Fibroblast of the aortic adventitia (primary cell): ENCODE results near the gene MAGI3. TPM values are rescaled to one million over a fixed set of nuclear protein-coding genes. Genes with fewer than 3 reads are reported as not detected.

Experiments used
- DNase-seq: peaks from one replicate; pipeline ENCODE4 v3.0.0-alpha.2; 2010; ENCODE audit warnings: low read depth
- H3K4me3 ChIP-seq: 2 replicates; pipeline ENCODE4 v1.5.1; 2011; ENCODE audit warnings: low read depth, mild to moderate bottlenecking, control low read depth, low read length, moderate library complexity
- total RNA-seq: library from RNA; depleted of rRNA; stranded (reverse); fragments of >200 nt; gene quantifications from 2 replicates; pipeline ENCODE4 v1.2.3, GENCODE V29; 2012; ENCODE audit warnings: low replicate concordance
- TF ChIP-seq, protein P1 (sequence below): IDR thresholded peaks from 2 replicates; pipeline ENCODE4 v1.5.1; 2011; ENCODE audit warnings: mild to moderate bottlenecking, low read length, control low read depth, inconsistent platforms; ENCODE audit not compliant: insufficient read depth

MAGI3 gene
- total RNA-seq, 1 donor = 16.1 TPM

DNA sequence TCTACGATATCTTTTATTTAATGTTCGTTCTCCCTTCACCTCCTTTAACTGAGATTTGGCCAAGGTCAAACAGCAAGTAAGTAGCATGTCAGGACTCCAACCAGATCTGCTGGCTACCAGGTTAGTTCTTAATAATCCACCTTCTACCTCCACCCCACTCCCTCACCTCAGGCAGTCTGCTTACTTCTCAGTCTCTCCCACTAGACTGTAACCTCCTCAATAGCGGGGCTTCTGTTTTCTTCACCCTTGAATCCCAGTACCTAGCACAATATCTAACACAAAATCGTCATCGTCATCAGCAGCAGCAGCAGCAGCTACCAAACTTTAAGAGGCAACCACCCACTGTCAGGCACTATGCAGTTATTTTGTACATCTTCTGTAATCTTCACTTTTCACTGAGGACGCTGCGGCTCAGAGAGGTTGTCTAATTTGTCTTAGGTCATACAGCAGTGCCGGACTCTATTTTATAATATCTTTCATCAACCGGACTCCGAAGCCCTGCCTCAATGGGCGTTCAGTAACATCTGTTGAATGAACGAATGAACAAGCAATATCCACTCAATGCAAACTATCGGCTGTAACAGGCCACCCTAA lies 859 bp upstream of the MAGI3 start:
- H3K4me3 ChIP-seq = peak overlapping the region; percentile 77
- TF ChIP-seq, protein P1, sequence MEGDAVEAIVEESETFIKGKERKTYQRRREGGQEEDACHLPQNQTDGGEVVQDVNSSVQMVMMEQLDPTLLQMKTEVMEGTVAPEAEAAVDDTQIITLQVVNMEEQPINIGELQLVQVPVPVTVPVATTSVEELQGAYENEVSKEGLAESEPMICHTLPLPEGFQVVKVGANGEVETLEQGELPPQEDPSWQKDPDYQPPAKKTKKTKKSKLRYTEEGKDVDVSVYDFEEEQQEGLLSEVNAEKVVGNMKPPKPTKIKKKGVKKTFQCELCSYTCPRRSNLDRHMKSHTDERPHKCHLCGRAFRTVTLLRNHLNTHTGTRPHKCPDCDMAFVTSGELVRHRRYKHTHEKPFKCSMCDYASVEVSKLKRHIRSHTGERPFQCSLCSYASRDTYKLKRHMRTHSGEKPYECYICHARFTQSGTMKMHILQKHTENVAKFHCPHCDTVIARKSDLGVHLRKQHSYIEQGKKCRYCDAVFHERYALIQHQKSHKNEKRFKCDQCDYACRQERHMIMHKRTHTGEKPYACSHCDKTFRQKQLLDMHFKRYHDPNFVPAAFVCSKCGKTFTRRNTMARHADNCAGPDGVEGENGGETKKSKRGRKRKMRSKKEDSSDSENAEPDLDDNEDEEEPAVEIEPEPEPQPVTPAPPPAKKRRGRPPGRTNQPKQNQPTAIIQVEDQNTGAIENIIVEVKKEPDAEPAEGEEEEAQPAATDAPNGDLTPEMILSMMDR = no peak
- no peak for DNase-seq

DNA sequence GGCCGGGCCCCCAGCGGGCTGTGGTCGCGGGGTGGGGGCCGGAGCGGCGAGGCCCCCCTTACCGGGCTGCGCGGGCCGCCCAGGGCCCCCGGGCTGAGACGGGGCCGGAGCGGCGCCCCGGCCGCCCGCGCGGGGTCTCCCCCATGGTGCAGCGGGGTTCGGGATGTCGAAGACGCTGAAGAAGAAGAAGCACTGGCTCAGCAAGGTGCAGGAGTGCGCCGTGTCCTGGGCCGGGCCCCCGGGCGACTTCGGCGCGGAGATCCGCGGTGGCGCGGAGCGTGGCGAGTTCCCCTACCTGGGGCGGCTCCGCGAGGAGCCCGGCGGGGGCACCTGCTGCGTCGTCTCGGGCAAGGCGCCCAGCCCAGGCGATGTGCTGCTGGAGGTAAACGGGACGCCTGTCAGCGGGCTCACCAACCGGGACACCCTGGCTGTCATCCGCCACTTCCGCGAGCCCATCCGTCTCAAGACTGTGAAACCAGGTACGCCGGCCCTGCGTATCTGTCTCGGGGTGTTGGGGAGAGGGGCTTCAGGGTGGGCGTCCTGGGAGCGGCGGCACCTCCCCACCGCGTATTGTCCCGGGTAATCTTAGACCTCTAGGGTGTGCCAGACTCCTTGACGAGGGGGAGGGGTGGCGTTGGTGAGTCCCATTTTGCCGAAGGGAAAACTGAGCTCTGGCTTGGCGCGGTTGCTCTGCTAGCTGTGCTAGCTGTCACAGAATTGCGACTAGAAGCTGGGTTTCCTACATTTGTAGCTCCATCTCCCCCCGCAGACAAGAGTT lies 745 bp downstream of the MAGI3 start:
- H3K4me3 ChIP-seq = peak overlapping the region; percentile 94
- DNase-seq = peak; percentile 30
- TF ChIP-seq, protein P1 = no peak

DNA sequence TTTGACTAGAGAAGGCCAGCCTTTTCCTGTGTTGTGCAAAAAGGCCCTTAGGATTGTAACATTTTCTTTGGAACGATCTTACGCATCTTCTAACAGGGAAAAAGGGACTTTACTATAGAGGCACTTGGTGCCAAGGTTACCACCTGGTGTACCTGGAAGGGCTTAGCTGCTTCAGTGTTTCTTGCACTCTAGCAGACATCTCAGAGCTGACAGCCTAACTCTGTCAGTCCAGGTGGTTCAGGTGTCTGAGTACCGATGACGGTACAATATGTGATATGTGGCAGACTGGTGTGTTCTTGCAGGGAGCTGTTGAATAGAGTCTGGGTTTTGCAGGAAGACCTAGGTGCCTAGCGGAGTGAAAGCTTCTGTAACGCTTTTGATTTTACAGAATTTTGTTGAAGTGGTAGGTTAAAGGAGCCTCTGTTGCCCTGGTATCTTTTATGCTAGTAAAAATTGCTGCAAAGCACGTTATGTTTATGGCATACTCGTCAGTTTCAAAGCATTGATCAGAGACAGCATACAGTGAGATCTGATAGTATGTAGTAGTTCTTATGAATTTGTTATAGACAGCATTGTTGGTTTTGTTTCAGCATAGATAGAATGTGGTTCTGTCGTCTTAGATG lies 1.4 kb downstream of the MAGI3 start:
- DNase-seq = peak; percentile 19
- peak overlapping the region; percentile 94 for H3K4me3 ChIP-seq
- TF ChIP-seq, protein P1 = no peak

DNA sequence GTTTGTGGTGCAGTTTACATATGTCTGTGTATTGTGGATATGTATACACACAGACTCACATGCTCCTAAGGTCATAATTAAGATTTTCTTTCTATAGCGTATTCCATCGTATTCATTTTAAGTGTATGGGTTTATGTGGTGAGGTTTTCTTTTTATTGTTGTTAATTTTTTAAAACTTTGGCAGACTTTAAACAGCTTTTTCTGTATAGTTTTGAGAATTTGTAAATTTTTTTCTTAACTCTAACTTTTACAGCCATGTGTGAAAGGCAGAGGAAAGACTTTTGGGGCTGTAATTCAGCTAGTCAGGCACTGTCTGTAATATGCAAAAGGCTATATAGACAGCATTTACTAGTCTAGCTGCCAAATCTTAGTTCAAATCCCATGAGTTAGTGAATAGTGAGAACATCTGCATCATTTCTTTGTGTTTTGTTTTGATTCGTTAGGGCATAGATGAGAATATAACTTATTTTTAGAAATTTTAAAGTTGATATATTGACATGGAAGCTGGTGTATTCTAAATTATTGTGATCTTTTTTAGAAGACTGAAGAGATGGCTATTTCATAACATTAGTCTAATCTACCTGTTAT lies 2.3 kb downstream of the MAGI3 start:
- DNase-seq = peak; percentile 17
- TF ChIP-seq, protein P1 = no peak
- peak overlapping the region; percentile 94 for H3K4me3 ChIP-seq

DNA sequence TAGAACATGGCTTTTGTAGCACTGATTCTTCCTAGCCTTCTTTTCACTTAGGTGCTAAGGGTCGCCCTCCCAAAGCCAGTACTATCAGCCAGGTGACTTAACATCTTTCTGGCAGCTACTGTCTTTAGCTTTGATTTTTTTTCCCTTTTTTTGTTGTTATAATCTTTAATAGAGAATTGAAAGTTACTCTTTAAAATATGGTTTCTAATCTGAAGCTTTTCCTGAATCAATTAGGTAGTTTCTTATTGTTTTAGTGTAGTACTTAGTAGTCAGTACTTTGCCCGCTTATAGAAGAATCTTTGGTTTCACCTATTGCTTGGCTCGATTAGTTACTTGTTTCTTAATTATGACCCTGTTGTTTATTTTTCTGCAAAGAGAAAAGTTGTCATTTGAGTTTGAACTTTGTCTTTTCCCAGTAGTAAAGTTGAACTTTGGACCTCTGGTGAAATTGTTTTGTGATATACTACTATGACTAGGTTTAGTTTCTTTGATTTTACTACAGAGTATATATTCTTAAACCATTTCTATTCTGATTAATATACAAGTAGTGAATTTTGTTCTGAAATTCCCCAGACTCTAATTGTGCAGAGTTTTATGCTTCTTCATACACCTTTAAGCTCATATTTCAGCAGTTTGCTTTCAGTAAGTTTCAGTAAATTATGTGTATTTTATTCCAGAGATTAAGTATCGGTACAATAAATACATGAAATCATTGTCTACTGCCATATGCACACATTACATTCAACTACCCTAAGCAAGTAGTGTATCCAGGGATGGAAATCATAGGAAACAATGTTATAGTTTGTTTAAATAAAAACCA lies 3.9 kb downstream of the MAGI3 start:
- no peak overlapping the region for H3K4me3 ChIP-seq
- TF ChIP-seq, protein P1 = no peak
- no peak for DNase-seq

DNA sequence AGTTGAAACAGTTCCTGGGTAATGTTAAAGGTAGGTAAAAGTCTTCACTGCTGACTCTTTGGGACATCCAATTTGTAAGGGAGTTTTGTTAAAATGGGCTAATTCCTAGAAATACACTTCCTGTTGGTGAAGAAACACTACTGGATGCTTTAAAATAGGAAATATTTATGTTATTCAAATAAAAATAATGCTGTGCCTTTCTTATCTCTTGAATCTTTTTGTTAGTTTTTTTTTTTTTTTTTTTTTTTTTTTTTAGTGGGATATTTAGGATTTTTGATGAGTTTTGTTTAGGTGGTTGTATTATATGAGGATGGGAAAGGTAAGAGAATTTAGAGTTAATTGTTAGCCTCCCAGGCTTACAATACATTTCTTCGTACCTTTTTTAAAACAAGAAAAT lies 4.5 kb downstream of the MAGI3 start:
- TF ChIP-seq, protein P1 = no peak
- no peak overlapping the region for H3K4me3 ChIP-seq
- DNase-seq = no peak
